ENCODE measurements around the gene TXNDC12. TPM values are rescaled to one million over a fixed set of nuclear protein-coding genes. Genes with fewer than 3 reads are reported as not detected.

The TXNDC12 gene
- total RNA-seq, 2 donors from 2014 or later, result 51.7 to 68.1 TPM

DNA sequence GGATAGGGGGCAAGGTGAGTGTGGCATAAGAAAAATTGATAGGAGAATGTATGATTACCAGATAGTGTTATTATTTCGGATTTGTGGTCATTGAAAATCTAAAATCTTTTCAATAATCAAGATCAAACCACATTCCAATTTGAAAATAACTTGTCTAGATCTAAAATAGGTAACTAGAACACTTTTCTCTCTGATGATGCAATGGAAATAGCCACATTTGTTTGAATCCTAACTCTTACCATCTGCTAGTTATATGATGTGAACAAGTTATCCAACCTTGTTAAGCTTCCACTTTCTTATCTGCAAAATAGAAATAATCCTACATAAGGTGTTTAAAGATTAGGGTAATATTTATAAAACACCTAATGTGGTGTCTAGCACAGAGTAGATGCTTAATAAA is 4.9 kb upstream of the TXNDC12 start:
- H3K27ac ChIP-seq, result no peak overlapping the region
- H3K36me3 ChIP-seq, result no peaks in the 10 kb centered on the region

DNA sequence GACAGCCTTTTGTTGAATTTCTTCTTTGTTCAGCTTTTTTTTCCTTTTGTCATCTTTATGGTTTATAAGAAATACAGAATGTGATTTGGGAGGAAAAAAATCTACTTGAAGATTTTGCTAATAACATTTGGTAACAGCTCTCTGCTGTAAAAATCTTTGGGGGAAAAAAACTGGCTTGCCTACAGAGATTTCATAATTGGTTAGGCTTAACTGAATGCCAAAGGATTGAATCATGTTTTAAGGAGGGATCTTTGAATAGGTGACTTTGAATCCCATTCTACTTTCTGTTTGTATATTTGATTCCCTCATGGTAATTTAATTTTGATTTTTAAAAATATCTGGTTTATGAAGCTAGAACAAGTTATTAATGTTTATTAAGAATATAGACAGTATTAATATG is 4.3 kb upstream of the TXNDC12 start:
- no peaks in the 10 kb centered on the region for H3K27me3 ChIP-seq
- no peaks in the 10 kb centered on the region for H3K36me3 ChIP-seq
- no peak overlapping the region for H3K4me3 ChIP-seq
- no peak for DNase-seq
- no peak overlapping the region for H3K9ac ChIP-seq (ENCODE audit: low read depth in 2 of 2, low read length in 2 of 2)
- TF ChIP-seq, protein P1, sequence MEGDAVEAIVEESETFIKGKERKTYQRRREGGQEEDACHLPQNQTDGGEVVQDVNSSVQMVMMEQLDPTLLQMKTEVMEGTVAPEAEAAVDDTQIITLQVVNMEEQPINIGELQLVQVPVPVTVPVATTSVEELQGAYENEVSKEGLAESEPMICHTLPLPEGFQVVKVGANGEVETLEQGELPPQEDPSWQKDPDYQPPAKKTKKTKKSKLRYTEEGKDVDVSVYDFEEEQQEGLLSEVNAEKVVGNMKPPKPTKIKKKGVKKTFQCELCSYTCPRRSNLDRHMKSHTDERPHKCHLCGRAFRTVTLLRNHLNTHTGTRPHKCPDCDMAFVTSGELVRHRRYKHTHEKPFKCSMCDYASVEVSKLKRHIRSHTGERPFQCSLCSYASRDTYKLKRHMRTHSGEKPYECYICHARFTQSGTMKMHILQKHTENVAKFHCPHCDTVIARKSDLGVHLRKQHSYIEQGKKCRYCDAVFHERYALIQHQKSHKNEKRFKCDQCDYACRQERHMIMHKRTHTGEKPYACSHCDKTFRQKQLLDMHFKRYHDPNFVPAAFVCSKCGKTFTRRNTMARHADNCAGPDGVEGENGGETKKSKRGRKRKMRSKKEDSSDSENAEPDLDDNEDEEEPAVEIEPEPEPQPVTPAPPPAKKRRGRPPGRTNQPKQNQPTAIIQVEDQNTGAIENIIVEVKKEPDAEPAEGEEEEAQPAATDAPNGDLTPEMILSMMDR (IDR thresholded peaks at IDR 0.05), result no peak
- intact Hi-C loops (cut with DNase I), result no loop called here
- no peak overlapping the region for H3K27ac ChIP-seq
- H3K9me3 ChIP-seq, result no peaks in the 10 kb centered on the region
- H3K4me1 ChIP-seq, result peaks cover 5% of the 10 kb centered on the region

More for the DNA sequence above, 4.9 kb upstream of the TXNDC12 start:
- TF ChIP-seq, protein P1 (IDR thresholded peaks at IDR 0.05), result no peak
- Histone ChIP-seq H3K27me3 (no peaks in the 10 kb centered on the region), H3K4me1 (peaks cover 5% of the 10 kb centered on the region), H3K4me3 (no peak overlapping the region), H3K9ac (ENCODE audit: low read depth in 2 of 2, low read length in 2 of 2) (no peak overlapping the region), H3K9me3 (no peaks in the 10 kb centered on the region)
- no peak for DNase-seq
- intact Hi-C loops (cut with DNase I), result no loop called here

DNA sequence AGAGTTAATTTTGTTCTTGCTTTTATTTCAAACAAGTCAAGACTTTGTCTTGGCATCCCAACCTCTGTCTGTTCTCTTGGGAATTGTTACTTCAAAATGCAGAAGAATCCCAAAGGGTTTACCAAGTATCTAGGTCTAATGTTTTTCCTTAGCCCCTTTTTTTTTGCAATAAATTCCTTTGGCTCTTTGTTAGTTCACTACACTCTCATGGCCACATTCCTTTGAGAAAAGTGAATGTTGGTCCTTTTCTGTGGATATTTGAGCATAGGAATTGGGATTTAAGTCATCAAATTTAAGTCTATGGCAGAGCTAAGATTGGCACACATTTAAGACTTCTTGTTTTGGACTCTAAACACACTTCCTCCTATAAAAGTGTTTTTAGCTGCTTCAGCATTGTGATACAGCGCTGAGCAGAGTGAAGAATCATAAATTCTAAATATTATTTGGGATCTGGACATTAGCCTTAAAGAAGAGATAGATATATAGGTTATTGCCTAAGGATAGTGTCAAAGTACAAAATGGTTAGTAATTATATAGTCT is 3.0 kb upstream of the TXNDC12 start:
- TF ChIP-seq, protein P1 (IDR thresholded peaks at IDR 0.05), result no peak
- Histone ChIP-seq H3K4me1 (peaks cover 10% of the 10 kb centered on the region), H3K9me3 (no peaks in the 10 kb centered on the region), H3K27ac (no peak overlapping the region), H3K27me3 (no peaks in the 10 kb centered on the region), H3K4me3 (no peak overlapping the region), H3K9ac (ENCODE audit: low read depth in 2 of 2, low read length in 2 of 2) (no peak overlapping the region), H3K36me3 (no peaks in the 10 kb centered on the region)
- intact Hi-C loops (cut with DNase I), result no loop called here
- DNase-seq, result no peak

DNA sequence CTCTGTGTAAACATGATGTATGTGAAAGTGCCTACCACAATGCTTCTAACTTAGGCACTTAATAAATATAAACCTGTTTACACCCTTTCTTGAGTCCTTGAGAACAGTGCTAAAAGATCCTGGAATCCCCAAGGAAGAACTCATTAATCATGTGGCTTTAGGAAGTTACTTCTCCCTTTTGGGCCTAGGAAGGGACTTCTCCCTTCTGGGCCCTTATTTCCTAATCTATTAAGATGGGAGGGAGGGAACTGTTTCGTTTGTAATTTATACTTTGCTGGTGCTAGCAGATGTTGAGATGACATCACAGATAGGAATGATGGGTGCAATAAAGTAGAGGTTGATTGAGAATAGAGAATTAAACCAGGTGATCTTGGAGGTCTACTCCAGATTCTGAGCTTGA is 2.3 kb upstream of the TXNDC12 start:
- TF ChIP-seq, protein P1 (IDR thresholded peaks at IDR 0.05), result no peak
- no peaks in the 10 kb centered on the region for H3K27me3 ChIP-seq
- intact Hi-C loops (cut with DNase I), result no loop called here
- peak overlapping the region; percentile 77 for H3K4me3 ChIP-seq
- H3K9me3 ChIP-seq, result no peaks in the 10 kb centered on the region
- H3K9ac ChIP-seq (ENCODE audit: low read depth in 2 of 2, low read length in 2 of 2), result peak overlapping the region in 1 of 2 donors; percentile 83
- H3K36me3 ChIP-seq, result no peaks in the 10 kb centered on the region
- H3K27ac ChIP-seq, result no peak overlapping the region
- H3K4me1 ChIP-seq, result peaks cover 10% of the 10 kb centered on the region
- DNase-seq, result no peak

DNA sequence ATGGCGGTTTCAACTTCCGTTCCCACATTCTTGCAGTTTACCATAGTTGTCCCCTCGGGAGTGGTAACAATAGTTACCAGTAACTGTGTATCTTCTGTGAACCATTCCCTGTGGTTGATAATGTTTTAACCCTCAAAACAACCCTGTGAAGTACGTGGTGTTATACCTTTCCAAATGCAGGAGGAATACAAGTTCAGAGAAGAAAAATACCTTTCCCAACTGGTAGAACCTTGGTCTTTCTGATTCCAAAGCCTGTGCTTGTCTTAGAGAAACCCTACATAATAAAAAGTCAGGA is 1.9 kb upstream of the TXNDC12 start:
- Histone ChIP-seq H3K36me3 (no peaks in the 10 kb centered on the region), H3K9me3 (no peaks in the 10 kb centered on the region), H3K9ac (ENCODE audit: low read depth in 2 of 2, low read length in 2 of 2) (peak overlapping the region; percentile 83 to 86), H3K4me1 (peaks cover 10% of the 10 kb centered on the region), H3K4me3 (peak overlapping the region; percentile 77), H3K27ac (peak overlapping the region; percentile 92), H3K27me3 (no peaks in the 10 kb centered on the region)
- TF ChIP-seq, protein P1 (IDR thresholded peaks at IDR 0.05), result no peak
- intact Hi-C loops (cut with DNase I), result no loop called here
- no peak for DNase-seq
